ENCODE data around the gene PDZRN4. TPM values are rescaled to one million over a fixed set of nuclear protein-coding genes. Genes with fewer than 3 reads are reported as not detected.

Gene PDZRN4
- total and polyA plus RNA-seq, 2 experiments from 2014 or later, result 0.90 TPM; not detected in 1

DNA sequence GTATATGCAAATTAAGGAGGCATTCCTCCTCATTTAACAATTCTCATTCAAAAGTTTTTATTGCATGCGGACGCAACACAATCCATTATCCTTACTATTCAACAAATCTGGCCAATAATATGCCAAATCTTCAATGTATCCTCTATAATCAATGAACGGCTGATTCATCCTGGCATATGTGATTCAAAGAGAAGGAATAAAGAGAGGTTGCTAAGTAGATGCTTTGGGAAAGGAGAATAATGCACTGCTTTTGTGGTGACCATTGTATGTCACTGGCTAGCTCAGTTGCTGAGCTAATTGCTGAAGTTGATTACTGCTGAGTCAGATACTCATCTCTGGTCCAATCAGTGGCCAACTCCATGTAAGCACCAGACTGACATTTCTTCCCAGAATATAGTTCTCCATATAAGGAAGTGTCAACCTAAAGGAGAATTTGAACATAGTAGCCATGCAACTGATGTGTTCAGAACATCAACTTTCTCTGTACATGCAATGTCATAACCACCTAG, 148.0 kb downstream of the PDZRN4 start:
- Histone ChIP-seq H4K20me1 (replicated peaks; ENCODE audit: insufficient read depth) (no peaks in the 10 kb centered on the region), H3K27me3 (ENCODE audit: insufficient read depth) (no peaks in the 10 kb centered on the region), H3K79me2 (replicated peaks; ENCODE audit: insufficient read depth) (no peaks in the 10 kb centered on the region), H3K4me3 (no peak overlapping the region), H3K27ac (ENCODE audit: low read depth) (no peak overlapping the region), H3K36me3 (ENCODE audit: insufficient read depth) (no peaks in the 10 kb centered on the region), H2AFZ (no peak overlapping the region), H3K4me2 (no peak overlapping the region), H3F3A (replicated peaks; ENCODE audit: low read depth) (no peaks in the 10 kb centered on the region), H3K4me1 (ENCODE audit: insufficient read depth) (peaks cover 33% of the 10 kb centered on the region), H3K9me2 (ENCODE audit: insufficient read depth) (peaks cover 15% of the 10 kb centered on the region; the same call in 1 of the 2 replicates)
- Mint-ChIP-seq H3K4me1 (peaks cover 44% of the 10 kb centered on the region), H3K9me3 (no peaks in the 10 kb centered on the region; the same call in 2 of the 3 replicates), H3K27ac (no peak overlapping the region), H3K36me3 (ENCODE audit: low read depth) (peaks cover 5% of the 10 kb centered on the region; the same call in 2 of the 3 replicates), H3K27me3 (ENCODE audit: insufficient read depth, low read depth, poor library complexity) (no peaks in the 10 kb centered on the region), H3K4me3 (no peak overlapping the region)
- ATAC-seq (no peak), DNase-seq (ENCODE audit: low spot score) (no peak)
- TF ChIP-seq, protein P1, sequence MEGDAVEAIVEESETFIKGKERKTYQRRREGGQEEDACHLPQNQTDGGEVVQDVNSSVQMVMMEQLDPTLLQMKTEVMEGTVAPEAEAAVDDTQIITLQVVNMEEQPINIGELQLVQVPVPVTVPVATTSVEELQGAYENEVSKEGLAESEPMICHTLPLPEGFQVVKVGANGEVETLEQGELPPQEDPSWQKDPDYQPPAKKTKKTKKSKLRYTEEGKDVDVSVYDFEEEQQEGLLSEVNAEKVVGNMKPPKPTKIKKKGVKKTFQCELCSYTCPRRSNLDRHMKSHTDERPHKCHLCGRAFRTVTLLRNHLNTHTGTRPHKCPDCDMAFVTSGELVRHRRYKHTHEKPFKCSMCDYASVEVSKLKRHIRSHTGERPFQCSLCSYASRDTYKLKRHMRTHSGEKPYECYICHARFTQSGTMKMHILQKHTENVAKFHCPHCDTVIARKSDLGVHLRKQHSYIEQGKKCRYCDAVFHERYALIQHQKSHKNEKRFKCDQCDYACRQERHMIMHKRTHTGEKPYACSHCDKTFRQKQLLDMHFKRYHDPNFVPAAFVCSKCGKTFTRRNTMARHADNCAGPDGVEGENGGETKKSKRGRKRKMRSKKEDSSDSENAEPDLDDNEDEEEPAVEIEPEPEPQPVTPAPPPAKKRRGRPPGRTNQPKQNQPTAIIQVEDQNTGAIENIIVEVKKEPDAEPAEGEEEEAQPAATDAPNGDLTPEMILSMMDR (conservative IDR thresholded peaks at IDR 0.05; ENCODE audit: low read depth in 2 of 2), result no peak
- TF ChIP-seq, protein P2, sequence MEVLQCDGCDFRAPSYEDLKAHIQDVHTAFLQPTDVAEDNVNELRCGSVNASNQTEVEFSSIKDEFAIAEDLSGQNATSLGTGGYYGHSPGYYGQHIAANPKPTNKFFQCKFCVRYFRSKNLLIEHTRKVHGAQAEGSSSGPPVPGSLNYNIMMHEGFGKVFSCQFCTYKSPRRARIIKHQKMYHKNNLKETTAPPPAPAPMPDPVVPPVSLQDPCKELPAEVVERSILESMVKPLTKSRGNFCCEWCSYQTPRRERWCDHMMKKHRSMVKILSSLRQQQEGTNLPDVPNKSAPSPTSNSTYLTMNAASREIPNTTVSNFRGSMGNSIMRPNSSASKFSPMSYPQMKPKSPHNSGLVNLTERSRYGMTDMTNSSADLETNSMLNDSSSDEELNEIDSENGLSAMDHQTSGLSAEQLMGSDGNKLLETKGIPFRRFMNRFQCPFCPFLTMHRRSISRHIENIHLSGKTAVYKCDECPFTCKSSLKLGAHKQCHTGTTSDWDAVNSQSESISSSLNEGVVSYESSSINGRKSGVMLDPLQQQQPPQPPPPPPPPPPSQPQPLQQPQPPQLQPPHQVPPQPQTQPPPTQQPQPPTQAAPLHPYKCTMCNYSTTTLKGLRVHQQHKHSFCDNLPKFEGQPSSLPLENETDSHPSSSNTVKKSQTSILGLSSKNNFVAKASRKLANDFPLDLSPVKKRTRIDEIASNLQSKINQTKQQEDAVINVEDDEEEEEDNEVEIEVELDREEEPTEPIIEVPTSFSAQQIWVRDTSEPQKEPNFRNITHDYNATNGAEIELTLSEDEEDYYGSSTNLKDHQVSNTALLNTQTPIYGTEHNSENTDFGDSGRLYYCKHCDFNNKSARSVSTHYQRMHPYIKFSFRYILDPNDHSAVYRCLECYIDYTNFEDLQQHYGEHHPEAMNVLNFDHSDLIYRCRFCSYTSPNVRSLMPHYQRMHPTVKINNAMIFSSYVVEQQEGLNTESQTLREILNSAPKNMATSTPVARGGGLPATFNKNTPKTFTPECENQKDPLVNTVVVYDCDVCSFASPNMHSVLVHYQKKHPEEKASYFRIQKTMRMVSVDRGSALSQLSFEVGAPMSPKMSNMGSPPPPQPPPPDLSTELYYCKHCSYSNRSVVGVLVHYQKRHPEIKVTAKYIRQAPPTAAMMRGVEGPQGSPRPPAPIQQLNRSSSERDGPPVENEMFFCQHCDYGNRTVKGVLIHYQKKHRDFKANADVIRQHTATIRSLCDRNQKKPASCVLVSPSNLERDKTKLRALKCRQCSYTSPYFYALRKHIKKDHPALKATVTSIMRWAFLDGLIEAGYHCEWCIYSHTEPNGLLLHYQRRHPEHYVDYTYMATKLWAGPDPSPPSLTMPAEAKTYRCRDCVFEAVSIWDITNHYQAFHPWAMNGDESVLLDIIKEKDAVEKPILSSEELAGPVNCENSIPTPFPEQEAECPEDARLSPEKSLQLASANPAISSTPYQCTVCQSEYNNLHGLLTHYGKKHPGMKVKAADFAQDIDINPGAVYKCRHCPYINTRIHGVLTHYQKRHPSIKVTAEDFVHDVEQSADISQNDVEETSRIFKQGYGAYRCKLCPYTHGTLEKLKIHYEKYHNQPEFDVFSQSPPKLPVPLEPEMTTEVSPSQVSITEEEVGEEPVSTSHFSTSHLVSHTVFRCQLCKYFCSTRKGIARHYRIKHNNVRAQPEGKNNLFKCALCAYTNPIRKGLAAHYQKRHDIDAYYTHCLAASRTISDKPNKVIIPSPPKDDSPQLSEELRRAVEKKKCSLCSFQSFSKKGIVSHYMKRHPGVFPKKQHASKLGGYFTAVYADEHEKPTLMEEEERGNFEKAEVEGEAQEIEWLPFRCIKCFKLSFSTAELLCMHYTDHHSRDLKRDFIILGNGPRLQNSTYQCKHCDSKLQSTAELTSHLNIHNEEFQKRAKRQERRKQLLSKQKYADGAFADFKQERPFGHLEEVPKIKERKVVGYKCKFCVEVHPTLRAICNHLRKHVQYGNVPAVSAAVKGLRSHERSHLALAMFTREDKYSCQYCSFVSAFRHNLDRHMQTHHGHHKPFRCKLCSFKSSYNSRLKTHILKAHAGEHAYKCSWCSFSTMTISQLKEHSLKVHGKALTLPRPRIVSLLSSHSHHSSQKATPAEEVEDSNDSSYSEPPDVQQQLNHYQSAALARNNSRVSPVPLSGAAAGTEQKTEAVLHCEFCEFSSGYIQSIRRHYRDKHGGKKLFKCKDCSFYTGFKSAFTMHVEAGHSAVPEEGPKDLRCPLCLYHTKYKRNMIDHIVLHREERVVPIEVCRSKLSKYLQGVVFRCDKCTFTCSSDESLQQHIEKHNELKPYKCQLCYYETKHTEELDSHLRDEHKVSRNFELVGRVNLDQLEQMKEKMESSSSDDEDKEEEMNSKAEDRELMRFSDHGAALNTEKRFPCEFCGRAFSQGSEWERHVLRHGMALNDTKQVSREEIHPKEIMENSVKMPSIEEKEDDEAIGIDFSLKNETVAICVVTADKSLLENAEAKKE (CRISPR knock-in tag; IDR thresholded peaks at IDR 0.05), result no peak
- TF ChIP-seq POLR2AphosphoS5 (IDR thresholded peaks at IDR 0.05; ENCODE audit: low read depth), result no peak
- no peak for TF ChIP-seq NANOG (IDR thresholded peaks at IDR 0.05; ENCODE audit: borderline replicate concordance)
- TF ChIP-seq ZNF331 (CRISPR knock-in tag; IDR thresholded peaks at IDR 0.05; ENCODE audit: low read depth), result no peak
